Osteoblast (primary cell): Measurements from ENCODE around the gene MBP. TPM values are rescaled to one million over a fixed set of nuclear protein-coding genes. Genes with fewer than 3 reads are reported as not detected.

Source experiments
- DNase-seq: peaks from one replicate; pipeline ENCODE4 v3.0.0; 2011; ENCODE audit warnings: low spot score, mixed read lengths; ENCODE audit not compliant: insufficient read length; ENCODE audit errors: missing footprints
- H2AFZ ChIP-seq: 2 replicates; pipeline ENCODE4 v1.6.0; 2011; ENCODE audit warnings: mild to moderate bottlenecking, low read length
- H3K27ac ChIP-seq: 2 replicates; pipeline ENCODE4 v1.5.1; 2011; ENCODE audit warnings: mild to moderate bottlenecking, low read depth, low read length, moderate library complexity
- H3K27me3 ChIP-seq: 2 replicates; pipeline ENCODE4 v1.6.0; 2012; ENCODE audit warnings: mild to moderate bottlenecking, control low read depth, inconsistent platforms, low read length, moderate library complexity; ENCODE audit not compliant: insufficient read depth
- H3K36me3 ChIP-seq: 2 replicates; pipeline ENCODE4 v1.5.1; 2011; ENCODE audit warnings: mild to moderate bottlenecking, low read length, control low read depth, moderate library complexity; ENCODE audit not compliant: insufficient read depth
- H3K4me1 ChIP-seq: 2 replicates; pipeline ENCODE4 v1.5.1; 2011; ENCODE audit warnings: mild to moderate bottlenecking, low read length, control low read depth, moderate library complexity; ENCODE audit not compliant: insufficient read depth
- H3K4me2 ChIP-seq: 2 replicates; pipeline ENCODE4 v1.6.0; 2011; ENCODE audit warnings: mild to moderate bottlenecking, low read length; ENCODE audit not compliant: insufficient read depth
- H3K4me3 ChIP-seq: fragments of 200-600 bp; sonication (generic); 3 replicates; pipeline ENCODE4 v1.5.1; 2012; ENCODE audit warnings: mild to moderate bottlenecking, low read length, inconsistent platforms; ENCODE audit not compliant: insufficient read depth
- H3K79me2 ChIP-seq: 2 replicates; pipeline ENCODE4 v1.6.0; 2012; ENCODE audit warnings: mild to moderate bottlenecking, low read length, control low read depth, inconsistent platforms; ENCODE audit not compliant: insufficient read depth
- H3K9me3 ChIP-seq: 2 replicates; pipeline ENCODE4 v1.5.1; 2011; ENCODE audit warnings: low read depth, low read length, control low read depth
- H4K20me1 ChIP-seq: 2 replicates; pipeline ENCODE4 v1.6.0; 2012; ENCODE audit warnings: mild to moderate bottlenecking, low read length, control low read depth; ENCODE audit not compliant: insufficient read depth
- total RNA-seq: library from RNA; depleted of rRNA; stranded (reverse); fragments of >200 nt; gene quantifications from 2 replicates; pipeline ENCODE4 v1.2.3, GENCODE V29; 2012
- TF ChIP-seq, protein P1 (sequence below): IDR thresholded peaks from 2 replicates; pipeline ENCODE4 v1.5.1; 2011; ENCODE audit warnings: mild to moderate bottlenecking, low read depth, low read length, moderate library complexity; ENCODE audit errors: extremely low read depth

Gene MBP
- total RNA-seq, 1 donor: 2.2 TPM

DNA sequence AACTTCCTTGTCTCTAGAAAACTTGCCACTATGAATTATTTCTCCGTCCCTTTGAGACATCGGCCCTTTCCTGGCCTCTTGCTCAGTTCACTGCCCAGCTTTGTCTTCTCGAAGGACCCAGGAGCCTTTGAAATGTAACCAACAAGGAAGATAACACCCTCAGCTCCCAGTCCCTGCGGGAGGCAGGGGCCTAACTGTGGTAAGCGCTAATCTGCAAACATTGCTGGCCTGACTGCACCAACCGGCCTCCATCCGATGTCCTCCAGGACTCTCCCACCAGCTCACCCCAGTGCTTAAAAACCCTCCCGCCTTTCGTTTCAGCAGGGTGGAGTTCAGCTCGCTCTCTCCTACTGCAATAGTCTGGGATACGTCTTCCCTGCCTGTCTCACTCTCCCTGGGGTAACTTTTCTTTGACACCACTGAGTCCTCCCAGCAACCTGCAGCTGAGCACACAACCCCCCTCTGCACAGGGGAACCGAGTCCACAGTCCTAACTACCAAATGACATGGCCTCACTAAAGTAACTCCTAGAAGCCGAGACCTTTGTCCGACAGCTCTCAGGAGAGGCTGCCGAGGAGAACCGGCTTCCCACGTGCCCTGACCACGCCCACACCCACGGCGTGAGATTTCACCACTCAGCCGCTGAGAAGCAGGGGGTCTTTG is 76.1 kb downstream of the MBP start:
- DNase-seq: peak; percentile 45
- TF ChIP-seq, protein P1, sequence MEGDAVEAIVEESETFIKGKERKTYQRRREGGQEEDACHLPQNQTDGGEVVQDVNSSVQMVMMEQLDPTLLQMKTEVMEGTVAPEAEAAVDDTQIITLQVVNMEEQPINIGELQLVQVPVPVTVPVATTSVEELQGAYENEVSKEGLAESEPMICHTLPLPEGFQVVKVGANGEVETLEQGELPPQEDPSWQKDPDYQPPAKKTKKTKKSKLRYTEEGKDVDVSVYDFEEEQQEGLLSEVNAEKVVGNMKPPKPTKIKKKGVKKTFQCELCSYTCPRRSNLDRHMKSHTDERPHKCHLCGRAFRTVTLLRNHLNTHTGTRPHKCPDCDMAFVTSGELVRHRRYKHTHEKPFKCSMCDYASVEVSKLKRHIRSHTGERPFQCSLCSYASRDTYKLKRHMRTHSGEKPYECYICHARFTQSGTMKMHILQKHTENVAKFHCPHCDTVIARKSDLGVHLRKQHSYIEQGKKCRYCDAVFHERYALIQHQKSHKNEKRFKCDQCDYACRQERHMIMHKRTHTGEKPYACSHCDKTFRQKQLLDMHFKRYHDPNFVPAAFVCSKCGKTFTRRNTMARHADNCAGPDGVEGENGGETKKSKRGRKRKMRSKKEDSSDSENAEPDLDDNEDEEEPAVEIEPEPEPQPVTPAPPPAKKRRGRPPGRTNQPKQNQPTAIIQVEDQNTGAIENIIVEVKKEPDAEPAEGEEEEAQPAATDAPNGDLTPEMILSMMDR: no peak
- peak overlapping the region; percentile 74 for H2AFZ ChIP-seq
- H3K9me3 ChIP-seq: no peaks in the 10 kb centered on the region
- H3K79me2 ChIP-seq: no peaks in the 10 kb centered on the region
- no peak overlapping the region for H3K4me2 ChIP-seq
- no peaks in the 10 kb centered on the region for H3K27me3 ChIP-seq
- H3K27ac ChIP-seq: no peak overlapping the region
- peaks cover 19% of the 10 kb centered on the region for H3K4me1 ChIP-seq
- no peaks in the 10 kb centered on the region for H3K36me3 ChIP-seq
- H4K20me1 ChIP-seq: no peaks in the 10 kb centered on the region
- H3K4me3 ChIP-seq: no peak overlapping the region

DNA sequence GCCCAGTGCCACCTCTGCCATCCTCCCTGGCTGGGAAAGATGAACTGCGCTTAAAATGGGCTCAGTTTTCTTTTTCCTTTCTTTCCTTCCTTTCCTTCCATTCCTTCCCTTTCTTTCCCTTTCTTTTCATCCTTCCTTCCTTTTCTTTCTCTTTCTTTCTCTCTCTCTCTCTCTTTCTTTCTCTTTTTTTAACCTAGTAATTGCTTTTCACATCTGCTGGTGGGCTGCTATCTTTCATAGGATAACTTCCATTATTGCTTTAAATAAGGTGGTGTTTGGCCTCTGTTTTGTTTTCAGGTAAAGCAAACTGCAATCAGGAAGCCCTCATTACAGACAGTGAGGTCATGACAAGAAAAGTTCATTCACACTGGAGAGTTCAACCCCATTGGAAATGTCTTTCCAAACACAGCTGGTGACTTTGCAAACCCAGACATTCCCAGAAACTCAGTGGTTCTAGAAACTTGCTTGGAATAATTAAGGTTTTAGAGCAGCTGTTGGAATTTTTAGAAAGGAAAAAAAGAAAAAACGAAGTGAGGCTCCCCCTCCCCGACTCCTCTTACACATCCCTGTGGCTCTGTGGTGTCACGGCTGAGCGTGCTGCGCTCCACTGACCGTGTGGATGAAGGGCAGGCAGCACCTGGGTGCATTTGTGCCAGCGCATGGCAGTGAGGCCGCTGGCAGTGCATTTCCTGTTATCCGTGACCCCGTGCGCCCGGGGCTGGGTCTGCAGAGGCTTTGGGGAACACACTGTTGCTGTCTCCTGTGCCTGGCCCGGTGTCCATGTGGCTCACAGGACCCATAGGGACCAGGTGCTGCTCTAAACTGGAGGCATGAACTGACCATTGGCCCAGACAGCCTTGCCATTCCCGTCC is 76.9 kb downstream of the MBP start:
- peak overlapping the region; percentile 60 for H3K27ac ChIP-seq
- no peaks in the 10 kb centered on the region for H4K20me1 ChIP-seq
- peak; percentile 25 for DNase-seq
- no peaks in the 10 kb centered on the region for H3K36me3 ChIP-seq
- TF ChIP-seq, protein P1: no peak
- H3K79me2 ChIP-seq: no peaks in the 10 kb centered on the region
- no peaks in the 10 kb centered on the region for H3K27me3 ChIP-seq
- no peaks in the 10 kb centered on the region for H3K9me3 ChIP-seq
- no peak overlapping the region for H3K4me3 ChIP-seq
- peak overlapping the region; percentile 65 for H3K4me2 ChIP-seq
- H3K4me1 ChIP-seq: peaks cover 12% of the 10 kb centered on the region
- peak overlapping the region; percentile 85 for H2AFZ ChIP-seq

DNA sequence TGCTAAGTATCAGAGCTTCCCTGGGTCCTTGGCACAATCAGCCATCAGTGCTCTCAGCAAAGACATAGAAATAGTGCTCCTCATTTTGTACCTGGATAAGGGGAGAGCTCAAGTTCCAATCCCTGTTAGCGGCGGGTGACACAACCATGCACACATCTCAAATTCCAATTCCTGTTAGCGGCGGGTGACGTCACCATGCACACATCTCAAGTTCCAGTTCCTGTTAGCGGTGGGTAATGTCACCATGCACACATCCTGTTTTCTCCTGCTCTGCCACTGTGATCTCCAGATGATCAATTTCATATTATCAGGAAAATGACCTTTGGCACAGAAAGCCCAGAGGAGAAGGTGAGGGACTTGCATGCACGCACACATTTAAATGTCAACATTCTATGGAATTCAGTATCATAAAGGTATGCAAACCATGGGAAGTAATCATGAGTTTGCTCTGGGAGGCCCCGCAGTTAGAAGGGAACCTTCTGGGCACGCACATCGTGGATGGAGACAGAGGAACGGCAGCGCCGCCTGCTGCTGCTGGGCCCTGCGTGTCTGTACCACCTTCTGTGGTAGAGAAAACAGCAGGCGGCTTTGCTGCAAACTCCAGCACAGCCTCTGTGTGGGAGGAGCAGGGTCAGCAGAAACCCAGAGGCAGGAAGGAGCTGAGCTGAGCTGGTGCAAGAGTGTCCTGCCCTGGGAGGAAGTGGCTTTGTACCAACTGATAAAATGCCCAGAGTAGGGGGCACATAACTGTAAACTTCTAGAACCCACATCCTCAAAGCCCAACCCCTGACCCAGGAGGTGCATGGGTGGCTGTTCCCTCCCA is 77.8 kb downstream of the MBP start:
- Histone ChIP-seq H3K4me3 (peak overlapping the region; percentile 35), H3K9me3 (no peaks in the 10 kb centered on the region), H4K20me1 (no peaks in the 10 kb centered on the region), H3K4me2 (peak overlapping the region; percentile 65), H2AFZ (peak overlapping the region; percentile 85), H3K27me3 (no peaks in the 10 kb centered on the region), H3K36me3 (no peaks in the 10 kb centered on the region), H3K79me2 (no peaks in the 10 kb centered on the region), H3K27ac (peak overlapping the region; percentile 60), H3K4me1 (peaks cover 12% of the 10 kb centered on the region)
- TF ChIP-seq, protein P1: peak; percentile 76
- DNase-seq: peak; percentile 97

DNA sequence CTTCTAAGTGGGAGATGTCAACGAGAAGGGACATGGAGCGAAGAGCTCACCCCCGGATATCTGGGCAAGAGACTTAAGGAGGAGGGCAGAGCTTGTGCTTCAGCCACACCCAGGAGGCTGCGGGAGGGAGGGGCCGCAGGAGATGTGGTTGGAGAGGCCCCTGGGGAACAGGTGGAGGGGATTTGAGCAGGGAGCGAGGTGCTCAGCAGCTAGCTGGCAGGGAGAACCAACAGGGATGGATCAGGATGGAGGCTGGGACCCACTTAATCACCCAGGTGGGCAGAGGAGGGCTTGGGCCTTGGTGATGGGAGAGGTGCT is 78.3 kb downstream of the MBP start:
- H4K20me1 ChIP-seq: no peaks in the 10 kb centered on the region
- DNase-seq: no peak
- TF ChIP-seq, protein P1: no peak
- H3K4me3 ChIP-seq: no peak overlapping the region
- H3K4me2 ChIP-seq: peak overlapping the region; percentile 65
- H3K36me3 ChIP-seq: no peaks in the 10 kb centered on the region
- H3K4me1 ChIP-seq: peaks cover 12% of the 10 kb centered on the region
- H3K79me2 ChIP-seq: no peaks in the 10 kb centered on the region
- H2AFZ ChIP-seq: peak overlapping the region; percentile 61
- H3K27ac ChIP-seq: peak overlapping the region; percentile 60
- H3K27me3 ChIP-seq: no peaks in the 10 kb centered on the region
- H3K9me3 ChIP-seq: no peaks in the 10 kb centered on the region
